Choroid plexus epithelial cell (primary cell): Measurements from ENCODE around the gene LRP1B.

Source experiments
- DNase-seq: peaks from one replicate; pipeline ENCODE4 v3.0.0-alpha.2; 2010; ENCODE audit warnings: low read depth
- H3K4me3 ChIP-seq: 2 replicates; pipeline ENCODE4 v1.5.1; 2011; ENCODE audit warnings: low read depth, mild to moderate bottlenecking, control low read depth, low read length, moderate library complexity
- CTCF ChIP-seq: conservative IDR thresholded peaks from 2 replicates; pipeline ENCODE4 v1.5.1; 2011; ENCODE audit warnings: low read depth, mild to moderate bottlenecking, control low read depth, inconsistent platforms, low read length, moderate library complexity

Gene LRP1B

GRCh38 chr2:141311430-141311829 is 819.4 kb downstream of the LRP1B start:
- H3K4me3 ChIP-seq: no peak overlapping the region
- no peak for TF ChIP-seq CTCF
- DNase-seq: no peak

- no peak overlapping the region for H3K4me3 ChIP-seq
- no peak for TF ChIP-seq CTCF
- no peak for DNase-seq
Observed at GRCh38 chr2:141306368-141306767, 824.4 kb downstream of the LRP1B start.

GRCh38 chr2:141301551-141301950 is 829.3 kb downstream of the LRP1B start:
- H3K4me3 ChIP-seq: no peak overlapping the region
- TF ChIP-seq CTCF: no peak
- no peak for DNase-seq

- H3K4me3 ChIP-seq: no peak overlapping the region
- no peak for DNase-seq
- TF ChIP-seq CTCF: no peak
Observed at GRCh38 chr2:141280037-141280436, 850.8 kb downstream of the LRP1B start.

- H3K4me3 ChIP-seq: no peak overlapping the region
- no peak for TF ChIP-seq CTCF
- DNase-seq: peak; percentile 8
Observed at GRCh38 chr2:141271346-141271745, 859.5 kb downstream of the LRP1B start.

GRCh38 chr2:141264848-141265247 is 866.0 kb downstream of the LRP1B start:
- TF ChIP-seq CTCF: no peak
- H3K4me3 ChIP-seq: no peak overlapping the region

GRCh38 chr2:141260911-141261310 is 869.9 kb downstream of the LRP1B start:
- H3K4me3 ChIP-seq: no peak overlapping the region
- no peak for DNase-seq
- TF ChIP-seq CTCF: no peak

More at GRCh38 chr2:141264848-141265247, 866.0 kb downstream of the LRP1B start:
- no peak for DNase-seq
